ENCODE results near the gene KLHL42.
"Not testable (repeated sequence)": the region's sequence is repeated elsewhere in the genome, so short reads cannot be mapped to it uniquely, and the experiment has no call there.

The KLHL42 gene

GRCh38 chr12:27820564-27820963 is 40.5 kb downstream of the KLHL42 start:
- no peak for DNase-seq

GRCh38 chr12:27821259-27821973 is 41.4 kb downstream of the KLHL42 start:
- no peak for DNase-seq

- DNase-seq: no peak
These were observed 42.2 kb downstream of the KLHL42 start for GRCh38 chr12:27822076-27822712.

GRCh38 chr12:27823038-27823437 is 43.0 kb downstream of the KLHL42 start:
- no peak for DNase-seq

- DNase-seq: no peak
These were observed 44.3 kb downstream of the KLHL42 start for GRCh38 chr12:27824126-27824842.

- no peak for DNase-seq
These were observed 46.0 kb downstream of the KLHL42 start for GRCh38 chr12:27826076-27826475.

GRCh38 chr12:27828196-27828595 is 48.2 kb downstream of the KLHL42 start:
- no peak for DNase-seq

GRCh38 chr12:27838543-27839185 is 58.6 kb downstream of the KLHL42 start:
- no peak for DNase-seq

GRCh38 chr12:27840229-27840999 is 60.4 kb downstream of the KLHL42 start:
- DNase-seq: no peak

GRCh38 chr12:27841392-27841882 is 61.4 kb downstream of the KLHL42 start:
- DNase-seq: no peak

- DNase-seq: no peak
These were observed 63.7 kb downstream of the KLHL42 start for GRCh38 chr12:27843714-27844245.

GRCh38 chr12:27844366-27845090 is 64.5 kb downstream of the KLHL42 start:
- no peak for DNase-seq

- no peak for DNase-seq
These were observed 65.2 kb downstream of the KLHL42 start for GRCh38 chr12:27845187-27845586.

GRCh38 chr12:27845706-27846105 is 65.7 kb downstream of the KLHL42 start:
- not testable (repeated sequence) for DNase-seq

- DNase-seq: not testable (repeated sequence)
These were observed 67.3 kb downstream of the KLHL42 start for GRCh38 chr12:27847293-27847692.

- DNase-seq: no peak
These were observed 71.3 kb downstream of the KLHL42 start for GRCh38 chr12:27851311-27851710.

GRCh38 chr12:27852117-27852516 is 72.1 kb downstream of the KLHL42 start:
- DNase-seq: no peak
